HCT116 (cell line): ENCODE measurements around the gene CBX7. TPM values are rescaled to one million over a fixed set of nuclear protein-coding genes. Genes with fewer than 3 reads are reported as not detected.

ENCODE experiments used
- ATAC-seq: fragments of 200-7000 bp; cut with Tn5 transposase; 2 replicates; pipeline ENCODE4 v1.9.1; 2020; ENCODE audit warnings: mild to moderate bottlenecking, moderate library complexity
- BruUV-seq: library from RNA; stranded (reverse); fragments of 400-500 nt; replicated peaks from 2 replicates; lab custom pipeline; 2021; lab: Mats Ljungman, UMichigan
- CTCF ChIA-PET: fragments of 300-600 bp; sonication (Branson Sonifier 250); formaldehyde crosslinking; loops from one replicate; lab custom pipeline; 2021; ENCODE audit warnings: antibody characterized with exemption; lab: Charles Lee
- POLR2A ChIA-PET: fragments of 300-600, 350-600 bp; sonication (Branson Sonifier 250); formaldehyde crosslinking; loops from one replicate; lab custom pipeline; 2021; ENCODE audit warnings: antibody characterized with exemption; lab: Charles Lee
- RAD21 ChIA-PET, 2 experiments: fragments of 300-600 bp; sonication (Branson Sonifier 250); formaldehyde crosslinking; loops; one replicate each; lab custom pipeline; 2023; ENCODE audit warnings: low total read pairs in 2 of 2; ENCODE audit not compliant: uncharacterized antibody in 2 of 2, unreplicated experiment in 2 of 2, low non-redundant PET in 1 of 2; lab: Charles Lee
- DNase-seq: peaks from one replicate; pipeline ENCODE4 v3.0.0-alpha.2; 2010; ENCODE audit warnings: low read depth, low spot score
- H2AFZ ChIP-seq: fragments of 200-600 bp; shearing (Covaris generic), sonication (generic); 2 replicates; pipeline ENCODE4 v1.6.1; 2017; ENCODE audit warnings: low read depth, mixed run types, mixed read lengths, antibody characterized with exemption, low read length; ENCODE audit not compliant: poor library complexity, severe bottlenecking
- H3K27ac ChIP-seq: 2 replicates; pipeline ENCODE4 v1.5.1; 2012; ENCODE audit warnings: low read depth, low read length
- H3K27me3 ChIP-seq: fragments of 200-600 bp; sonication (generic); 2 replicates; pipeline ENCODE4 v1.6.1; 2016; ENCODE audit warnings: mixed run types, low read length, mixed read lengths; ENCODE audit not compliant: insufficient read depth
- H3K36me3 ChIP-seq, 2 experiments: fragments of 200-500 bp in 1 of 2; fragments of 200-600 bp in 1 of 2; sonication (Bioruptor generic) in 1 of 2; sonication (generic) in 1 of 2; 2 replicates each; pipeline versions ENCODE4 v1.5.1 to v1.6.1; 2014 to 2016; ENCODE audit warnings: low read length in 2 of 2, inconsistent platforms in 1 of 2, mixed read lengths in 1 of 2, mixed run types in 1 of 2; ENCODE audit not compliant: insufficient read depth in 2 of 2, control insufficient read depth in 1 of 2
- H3K4me1 ChIP-seq, 2 experiments: fragments of 200-600 bp in 1 of 2; sonication (generic) in 1 of 2; 2 replicates each; pipeline versions ENCODE4 v1.5.1 to v1.6.1; 2012 to 2017; ENCODE audit warnings: low read length in 2 of 2, inconsistent platforms in 1 of 2, mild to moderate bottlenecking in 1 of 2, mixed read lengths in 1 of 2, mixed run types in 1 of 2, moderate library complexity in 1 of 2; ENCODE audit not compliant: insufficient read depth in 2 of 2, control insufficient read depth in 1 of 2
- H3K4me2 ChIP-seq: fragments of 200-600 bp; sonication (generic); 2 replicates; pipeline ENCODE4 v1.6.1; 2017; ENCODE audit warnings: mixed run types, low read length, mixed read lengths
- H3K4me3 ChIP-seq, 2 experiments: fragments of 200-600 bp in 1 of 2; sonication (generic) in 1 of 2; replicated peaks in 1 of 2; 2 replicates each; pipeline ENCODE4 v1.5.1; 2011 to 2016; ENCODE audit warnings: low read length in 2 of 2, control low read depth in 1 of 2, low read depth in 1 of 2, mild to moderate bottlenecking in 1 of 2, mixed read lengths in 1 of 2, mixed run types in 1 of 2
- H3K79me2 ChIP-seq: fragments of 200-600 bp; sonication (generic); 2 replicates; pipeline ENCODE4 v1.6.1; 2017; ENCODE audit warnings: mild to moderate bottlenecking, mixed run types, low read length, moderate library complexity, mixed read lengths; ENCODE audit not compliant: insufficient read depth
- H3K9ac ChIP-seq: fragments of 200-600 bp; sonication (generic); 2 replicates; pipeline ENCODE4 v1.6.1; 2016; ENCODE audit warnings: low read length, mixed read lengths
- H3K9me2 ChIP-seq: fragments of 200-600 bp; sonication (generic), shearing (Covaris generic); 2 replicates; pipeline ENCODE4 v1.6.1; 2017; ENCODE audit warnings: mixed run types, mild to moderate bottlenecking, moderate library complexity; ENCODE audit not compliant: insufficient read depth
- H3K9me3 ChIP-seq, 2 experiments: fragments of 200-500 bp in 1 of 2; fragments of 200-600 bp in 1 of 2; sonication (Bioruptor generic) in 1 of 2; sonication (generic) in 1 of 2; 2 replicates each; pipeline ENCODE4 v1.6.1; 2014 to 2017; ENCODE audit warnings: low read length in 2 of 2, mixed read lengths in 2 of 2, inconsistent platforms in 1 of 2, low read depth in 1 of 2, mild to moderate bottlenecking in 1 of 2, mixed run types in 1 of 2, moderate library complexity in 1 of 2; ENCODE audit not compliant: control insufficient read depth in 1 of 2, insufficient read depth in 1 of 2
- H4K20me1 ChIP-seq: fragments of 200-600 bp; sonication (generic), shearing (Covaris generic); 2 replicates; pipeline ENCODE4 v1.6.1; 2017; ENCODE audit warnings: mixed run types, mild to moderate bottlenecking, moderate library complexity; ENCODE audit not compliant: insufficient read depth
- CEBPB ChIP-seq: IDR thresholded peaks from 2 replicates; pipeline ENCODE4 v1.6.1; 2012; ENCODE audit warnings: low read depth
- CTCF ChIP-seq, 3 experiments: fragments of 200-600 bp in 1 of 3; sonication (generic) in 1 of 3; IDR thresholded peaks in 2 of 3; conservative IDR thresholded peaks in 1 of 3; 2 replicates each; pipeline ENCODE4 v1.5.1; 2012 to 2017; ENCODE audit warnings: low read depth in 2 of 3, low read length in 2 of 3, antibody characterized with exemption in 1 of 3, borderline replicate concordance in 1 of 3, control low read depth in 1 of 3, mild to moderate bottlenecking in 1 of 3, mixed read lengths in 1 of 3, mixed run types in 1 of 3, moderate library complexity in 1 of 3; ENCODE audit not compliant: insufficient read depth in 1 of 3
- ELF1 ChIP-seq: IDR thresholded peaks from 2 replicates; pipeline ENCODE4 v1.6.1; 2012; ENCODE audit warnings: low read depth, borderline replicate concordance
- EZH2 ChIP-seq: fragments of 200-600 bp; sonication (generic); IDR thresholded peaks from 2 replicates; pipeline ENCODE4 v1.6.1; 2017; ENCODE audit warnings: antibody characterized with exemption, mixed run types
- EZH2phosphoT487 ChIP-seq: fragments of 200-600 bp; IDR thresholded peaks from 2 replicates; pipeline ENCODE4 v1.6.1; 2018; ENCODE audit warnings: antibody characterized with exemption, borderline replicate concordance
- JUND ChIP-seq: IDR thresholded peaks from 2 replicates; pipeline ENCODE4 v1.6.1; 2012
- MAX ChIP-seq: IDR thresholded peaks from 2 replicates; pipeline ENCODE4 v1.6.1; 2012
- POLR2A ChIP-seq: IDR thresholded peaks from 2 replicates; pipeline ENCODE4 v1.7.0; 2011; ENCODE audit warnings: borderline replicate concordance; ENCODE audit not compliant: insufficient read depth, insufficient read length; ENCODE audit errors: extremely low read depth
- POLR2AphosphoS5 ChIP-seq: IDR thresholded peaks from 2 replicates; pipeline ENCODE4 v1.6.1; 2011; ENCODE audit warnings: mild to moderate bottlenecking, low read depth, low read length, moderate library complexity
- RAD21 ChIP-seq: IDR thresholded peaks from 2 replicates; pipeline ENCODE4 v1.6.1; 2012; ENCODE audit warnings: low read depth, mild to moderate bottlenecking
- REST ChIP-seq: IDR thresholded peaks from 2 replicates; pipeline ENCODE4 v1.6.1; 2012; ENCODE audit warnings: low read depth
- SIN3A ChIP-seq: IDR thresholded peaks from 2 replicates; pipeline ENCODE4 v1.6.1; 2012; ENCODE audit warnings: low read depth
- SRF ChIP-seq: IDR thresholded peaks from 2 replicates; pipeline ENCODE4 v1.6.1; 2012; ENCODE audit warnings: low read depth
- TCF7L2 ChIP-seq: IDR thresholded peaks from 2 replicates; pipeline ENCODE4 v1.7.0; 2011; ENCODE audit warnings: borderline replicate concordance, inconsistent platforms; ENCODE audit not compliant: insufficient read depth, insufficient read length; ENCODE audit errors: extremely low read depth
- YY1 ChIP-seq: IDR thresholded peaks from 2 replicates; pipeline ENCODE4 v1.6.1; 2011; ENCODE audit warnings: low read length, low read depth, moderate library complexity, mild to moderate bottlenecking; ENCODE audit not compliant: insufficient replicate concordance; ENCODE audit errors: extremely low read depth
- ZBTB33 ChIP-seq: IDR thresholded peaks from 2 replicates; pipeline ENCODE4 v1.6.1; 2011; ENCODE audit warnings: mild to moderate bottlenecking, low read length, moderate library complexity; ENCODE audit not compliant: insufficient replicate concordance; ENCODE audit errors: extremely low read depth
- ZFX ChIP-seq: fragments of 450-650 bp; IDR thresholded peaks from 2 replicates; pipeline ENCODE4 v1.6.1; 2017
- intact Hi-C: fragments of 100-400 bp; cut with micrococcal nuclease; formaldehyde crosslinking; loops from 2 replicates; pipeline ENCODE4 v1.10.0; 2022
- total RNA-seq: library from RNA; stranded (reverse); gene quantifications from one replicate; pipeline ENCODE4 v1.2.1, GENCODE V29; 2021; ENCODE audit not compliant: unreplicated experiment

Gene CBX7
- total RNA-seq, 1 experiment from 2014 or later = 20.1 TPM

GRCh38 chr22:39147335-39148025, 5.0 kb downstream of the CBX7 start:
- ATAC-seq (no peak), DNase-seq (no peak)
- H3K9me3 ChIP-seq = no peaks in the 10 kb centered on the region
- CTCF ChIA-PET = no interaction called here
- H4K20me1 ChIP-seq = no peaks in the 10 kb centered on the region
- intact Hi-C loops = no loop called here
- peaks cover 8 to 31% of the 10 kb centered on the region in 2 experiments; a peak in 3 of 4 replicates for H3K4me1 ChIP-seq
- POLR2A ChIA-PET = interaction anchor here (2.2 kb wide), 1 partner anchor 172 kb away, joined by 8 read pairs; the partner anchor contains the start of gene RPL3
- no TSS peak for BruUV-seq
- H2AFZ ChIP-seq = no peak overlapping the region
- H3K36me3 ChIP-seq = no peaks in the 10 kb centered on the region
- no peaks in the 10 kb centered on the region for H3K9me2 ChIP-seq
- no peak overlapping the region for H3K9ac ChIP-seq
- H3K4me3 ChIP-seq = no peak overlapping the region
- RAD21 ChIA-PET = no interaction called here
- H3K4me2 ChIP-seq = no peak overlapping the region
- no peaks in the 10 kb centered on the region for H3K79me2 ChIP-seq
- no peak overlapping the region for H3K27ac ChIP-seq
- H3K27me3 ChIP-seq = no peaks in the 10 kb centered on the region
- no peak for TF ChIP-seq SRF
- no peak for TF ChIP-seq YY1
- no peak for TF ChIP-seq ZBTB33
- no peak for TF ChIP-seq MAX
- no peak for TF ChIP-seq EZH2phosphoT487
- TF ChIP-seq RAD21 = no peak
- no peak for TF ChIP-seq EZH2
- no peak for TF ChIP-seq CTCF (IDR thresholded peaks at IDR 0.05 in 2 of 3, conservative IDR thresholded peaks at IDR 0.05 in 1 of 3; ENCODE audit: borderline replicate concordance in 1 of 3, insufficient read depth in 1 of 3, low read depth in 2 of 3, low read length in 2 of 3)
- TF ChIP-seq REST = no peak
- TF ChIP-seq ELF1 = no peak
- no peak for TF ChIP-seq TCF7L2
- no peak for TF ChIP-seq POLR2A
- no peak for TF ChIP-seq CEBPB
- TF ChIP-seq JUND = no peak
- TF ChIP-seq ZFX = no peak
- no peak for TF ChIP-seq SIN3A
- no peak for TF ChIP-seq POLR2AphosphoS5
